Nephron progenitor cell (in vitro differentiated cells): Measurements from ENCODE around the gene INMT.

Source experiments
- DNase-seq: peaks from one replicate; pipeline ENCODE4 v3.0.0; 2021
- H3K27ac Mint-ChIP-seq: 2 replicates; pipeline ENCODE4 v1.8.0; 2021; ENCODE audit warnings: mild to moderate bottlenecking, moderate library complexity, mixed read lengths
- H3K27me3 Mint-ChIP-seq: 2 replicates; pipeline ENCODE4 v1.8.0; 2021; ENCODE audit warnings: mild to moderate bottlenecking, low read depth, mixed read lengths; ENCODE audit not compliant: poor library complexity
- H3K36me3 Mint-ChIP-seq: 2 replicates; pipeline ENCODE4 v1.8.0; 2021; ENCODE audit warnings: low read depth, mixed read lengths
- H3K4me1 Mint-ChIP-seq: 2 replicates; pipeline ENCODE4 v1.8.0; 2021; ENCODE audit warnings: mixed read lengths
- H3K4me3 Mint-ChIP-seq: 2 replicates; pipeline ENCODE4 v1.8.0; 2021; ENCODE audit warnings: mild to moderate bottlenecking, moderate library complexity, mixed read lengths
- H3K9me3 Mint-ChIP-seq: 2 replicates; pipeline ENCODE4 v1.8.0; 2021; ENCODE audit warnings: mild to moderate bottlenecking, moderate library complexity, mixed read lengths
- CTCF ChIP-seq: fragments of 200-600 bp; sonication (generic); IDR thresholded peaks from 2 replicates; pipeline ENCODE4 v1.5.0; 2021; ENCODE audit warnings: antibody characterized with exemption

Gene INMT

GRCh38 chr7:30761214-30762156 is 9.6 kb downstream of the INMT start:
- no peak overlapping the region for H3K4me3 Mint-ChIP-seq
- no peak overlapping the region for H3K27ac Mint-ChIP-seq
- peaks cover 18% of the 10 kb centered on the region for H3K27me3 Mint-ChIP-seq
- DNase-seq = no peak
- H3K36me3 Mint-ChIP-seq = peaks cover 35% of the 10 kb centered on the region
- peaks cover 12% of the 10 kb centered on the region for H3K9me3 Mint-ChIP-seq
- no peak for TF ChIP-seq CTCF
- H3K4me1 Mint-ChIP-seq = no peaks in the 10 kb centered on the region

GRCh38 chr7:30764030-30764975 is 12.4 kb downstream of the INMT start:
- DNase-seq = no peak
- no peak overlapping the region for H3K4me3 Mint-ChIP-seq
- peaks cover 17% of the 10 kb centered on the region for H3K27me3 Mint-ChIP-seq
- H3K27ac Mint-ChIP-seq = peak overlapping the region; percentile 8
- TF ChIP-seq CTCF = no peak
- peaks cover 11% of the 10 kb centered on the region for H3K9me3 Mint-ChIP-seq
- H3K4me1 Mint-ChIP-seq = no peaks in the 10 kb centered on the region
- H3K36me3 Mint-ChIP-seq = peaks cover 20% of the 10 kb centered on the region

- H3K27ac Mint-ChIP-seq = no peak overlapping the region
- H3K4me3 Mint-ChIP-seq = no peak overlapping the region
- H3K4me1 Mint-ChIP-seq = peaks cover 2% of the 10 kb centered on the region
Observed at GRCh38 chr7:30765408-30765807, 13.5 kb downstream of the INMT start.

GRCh38 chr7:30770845-30771173 is 18.9 kb downstream of the INMT start:
- TF ChIP-seq CTCF = no peak
- H3K4me3 Mint-ChIP-seq = peak overlapping the region; percentile 91
- no peaks in the 10 kb centered on the region for H3K9me3 Mint-ChIP-seq
- DNase-seq = no peak
- H3K27ac Mint-ChIP-seq = no peak overlapping the region
- peaks cover 6% of the 10 kb centered on the region for H3K4me1 Mint-ChIP-seq
- H3K27me3 Mint-ChIP-seq = peaks cover 14% of the 10 kb centered on the region
- no peaks in the 10 kb centered on the region for H3K36me3 Mint-ChIP-seq

More at GRCh38 chr7:30765408-30765807, 13.5 kb downstream of the INMT start:
- Mint-ChIP-seq H3K27me3 (peaks cover 18% of the 10 kb centered on the region), H3K36me3 (peaks cover 9% of the 10 kb centered on the region), H3K9me3 (peaks cover 5% of the 10 kb centered on the region)
- no peak for DNase-seq
- TF ChIP-seq CTCF = no peak

- TF ChIP-seq CTCF = no peak
- Mint-ChIP-seq H3K9me3 (no peaks in the 10 kb centered on the region), H3K4me3 (peak within 1 kb of the TSS; percentile 91), H3K36me3 (no peaks in the 10 kb centered on the region), H3K4me1 (peaks cover 6% of the 10 kb centered on the region), H3K27me3 (peaks cover 14% of the 10 kb centered on the region), H3K27ac (peak within 1 kb of the TSS; percentile 56)
- DNase-seq = peak; percentile 83
Observed at GRCh38 chr7:30771174-30771879, 19.4 kb downstream of the INMT start, which contains the start of gene MINDY4. Gene MINDY4, plus strand, starts transcription at chr7:30771417. Its CDS starts 77 bp downstream, at chr7:30771494.
